Progenitor cell of endocrine pancreas (in vitro differentiated cells): ENCODE measurements around the gene LRRC38. TPM values are rescaled to one million over a fixed set of nuclear protein-coding genes. Genes with fewer than 3 reads are reported as not detected.
"Not testable (repeated sequence)": the region's sequence is repeated elsewhere in the genome, so short reads cannot be mapped to it uniquely, and the experiment has no call there.

Experiments used
- DNase-seq: peaks from one replicate; pipeline ENCODE4 v3.0.0; 2021; ENCODE audit warnings: low spot score; ENCODE audit not compliant: unreplicated experiment
- H3K27ac Mint-ChIP-seq: 2 replicates; pipeline ENCODE4 v1.8.0; 2021; ENCODE audit warnings: mild to moderate bottlenecking, moderate library complexity, mixed read lengths
- H3K27me3 Mint-ChIP-seq: 2 replicates; pipeline ENCODE4 v1.8.0; 2021; ENCODE audit warnings: mixed read lengths
- H3K36me3 Mint-ChIP-seq: 2 replicates; pipeline ENCODE4 v1.8.0; 2022; ENCODE audit warnings: mixed read lengths; ENCODE audit not compliant: insufficient read depth
- H3K4me1 Mint-ChIP-seq: 2 replicates; pipeline ENCODE4 v1.8.0; 2021; ENCODE audit warnings: low read depth, mixed read lengths
- H3K4me3 Mint-ChIP-seq: 2 replicates; pipeline ENCODE4 v1.8.0; 2021; ENCODE audit warnings: low read depth, mild to moderate bottlenecking, moderate library complexity, mixed read lengths
- H3K9me3 Mint-ChIP-seq: 2 replicates; pipeline ENCODE4 v1.8.0; 2021; ENCODE audit warnings: low read depth, mixed read lengths
- total RNA-seq: library from RNA; stranded (reverse); gene quantifications from 2 replicates; pipeline ENCODE4 v1.2.1, GENCODE V29; 2021
- TF ChIP-seq, protein P1 (sequence below): fragments of 200-600 bp; sonication (generic); IDR thresholded peaks from one replicate; pipeline ENCODE4 v1.5.0; 2021; ENCODE audit warnings: antibody characterized with exemption, mild to moderate bottlenecking; ENCODE audit not compliant: unreplicated experiment

Gene LRRC38
- total RNA-seq, 1 donor from 2014 or later: not detected

DNA sequence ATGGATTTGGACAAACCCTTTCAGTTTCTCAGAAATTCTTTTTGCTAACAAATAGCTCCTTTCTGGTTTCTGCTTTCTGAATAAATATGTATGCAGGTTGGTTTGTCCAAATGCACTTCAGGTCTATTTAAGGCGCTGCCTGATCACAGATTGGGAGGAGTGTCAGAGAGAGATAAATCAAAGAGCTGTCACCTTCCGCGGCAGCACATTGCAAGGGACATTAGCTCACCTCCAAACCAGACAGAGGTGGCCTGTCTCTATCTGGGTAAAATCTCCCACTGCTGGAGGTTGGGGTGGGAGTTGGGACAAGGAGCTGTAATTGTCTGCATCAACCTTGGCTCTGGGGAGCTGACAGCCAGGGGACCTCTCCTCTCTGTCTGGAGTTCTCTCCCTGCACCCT lies 78.3 kb downstream of the LRRC38 start:
- TF ChIP-seq, protein P1, sequence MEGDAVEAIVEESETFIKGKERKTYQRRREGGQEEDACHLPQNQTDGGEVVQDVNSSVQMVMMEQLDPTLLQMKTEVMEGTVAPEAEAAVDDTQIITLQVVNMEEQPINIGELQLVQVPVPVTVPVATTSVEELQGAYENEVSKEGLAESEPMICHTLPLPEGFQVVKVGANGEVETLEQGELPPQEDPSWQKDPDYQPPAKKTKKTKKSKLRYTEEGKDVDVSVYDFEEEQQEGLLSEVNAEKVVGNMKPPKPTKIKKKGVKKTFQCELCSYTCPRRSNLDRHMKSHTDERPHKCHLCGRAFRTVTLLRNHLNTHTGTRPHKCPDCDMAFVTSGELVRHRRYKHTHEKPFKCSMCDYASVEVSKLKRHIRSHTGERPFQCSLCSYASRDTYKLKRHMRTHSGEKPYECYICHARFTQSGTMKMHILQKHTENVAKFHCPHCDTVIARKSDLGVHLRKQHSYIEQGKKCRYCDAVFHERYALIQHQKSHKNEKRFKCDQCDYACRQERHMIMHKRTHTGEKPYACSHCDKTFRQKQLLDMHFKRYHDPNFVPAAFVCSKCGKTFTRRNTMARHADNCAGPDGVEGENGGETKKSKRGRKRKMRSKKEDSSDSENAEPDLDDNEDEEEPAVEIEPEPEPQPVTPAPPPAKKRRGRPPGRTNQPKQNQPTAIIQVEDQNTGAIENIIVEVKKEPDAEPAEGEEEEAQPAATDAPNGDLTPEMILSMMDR: no peak
- Mint-ChIP-seq H3K4me3 (no peak overlapping the region), H3K27me3 (no peaks in the 10 kb centered on the region), H3K4me1 (no peaks in the 10 kb centered on the region), H3K36me3 (no peaks in the 10 kb centered on the region), H3K27ac (no peak overlapping the region), H3K9me3 (peaks cover 41% of the 10 kb centered on the region)
- DNase-seq: no peak

DNA sequence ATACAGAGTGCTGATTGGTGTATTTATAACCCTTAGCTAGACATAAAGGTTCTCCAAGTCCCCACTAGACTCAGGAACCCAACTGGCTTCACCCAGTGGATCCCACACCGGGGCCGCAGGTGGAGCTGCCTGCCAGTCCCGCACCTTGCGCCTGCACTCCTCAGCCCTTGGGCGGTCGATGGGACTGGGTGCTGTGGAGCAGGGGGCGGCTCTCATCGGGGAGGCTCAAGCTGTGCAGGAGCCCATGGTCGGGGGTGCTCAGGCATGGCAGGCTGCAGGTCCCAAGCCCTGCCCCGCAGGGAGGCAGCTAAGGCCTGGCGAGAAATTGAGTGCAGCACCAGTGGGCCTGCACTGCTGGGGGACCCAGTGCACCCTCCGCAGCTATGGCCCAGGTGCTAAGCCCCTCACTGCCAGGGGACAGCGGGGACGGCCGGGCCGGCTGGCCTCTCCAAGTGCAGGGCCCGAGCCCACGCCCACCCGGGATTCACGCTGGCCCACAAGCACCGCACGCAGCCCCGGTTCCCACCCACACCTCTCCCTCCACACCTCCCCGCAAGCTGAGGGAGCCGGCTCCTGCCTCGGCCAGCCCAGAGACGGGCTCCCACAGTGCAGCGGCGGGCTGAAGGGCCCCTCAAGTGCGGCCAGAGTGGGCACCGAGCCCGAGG lies 80.0 kb downstream of the LRRC38 start:
- DNase-seq, H3K4me3 Mint-ChIP-seq, H3K27me3 Mint-ChIP-seq, H3K27ac Mint-ChIP-seq, H3K36me3 Mint-ChIP-seq, H3K4me1 Mint-ChIP-seq: not testable (repeated sequence)
- H3K9me3 Mint-ChIP-seq: peaks cover 49% of the 10 kb centered on the region

DNA sequence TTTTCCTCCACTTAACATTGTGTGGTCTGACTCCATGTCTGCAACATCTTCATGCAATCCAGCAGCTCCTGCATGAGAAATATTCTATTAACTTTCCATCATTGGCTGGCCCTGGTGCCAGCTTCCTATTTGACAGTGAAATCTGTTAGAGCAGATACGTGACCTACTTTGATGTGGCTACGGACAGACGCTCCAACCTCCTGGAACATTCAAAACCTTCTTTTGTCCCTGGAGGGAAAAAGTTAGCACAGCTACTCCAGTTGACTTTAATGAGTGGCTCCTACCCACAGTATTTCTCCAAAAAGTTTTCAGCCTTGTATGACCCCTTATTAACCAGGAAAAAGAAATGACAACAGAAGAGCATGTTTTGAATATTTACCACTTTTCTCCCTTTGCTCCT lies 81.6 kb downstream of the LRRC38 start:
- H3K9me3 Mint-ChIP-seq: peaks cover 40% of the 10 kb centered on the region
- no peak for DNase-seq
- H3K4me3 Mint-ChIP-seq: no peak overlapping the region
- H3K36me3 Mint-ChIP-seq: no peaks in the 10 kb centered on the region
- TF ChIP-seq, protein P1: no peak
- H3K27me3 Mint-ChIP-seq: no peaks in the 10 kb centered on the region
- H3K4me1 Mint-ChIP-seq: no peaks in the 10 kb centered on the region
- no peak overlapping the region for H3K27ac Mint-ChIP-seq

DNA sequence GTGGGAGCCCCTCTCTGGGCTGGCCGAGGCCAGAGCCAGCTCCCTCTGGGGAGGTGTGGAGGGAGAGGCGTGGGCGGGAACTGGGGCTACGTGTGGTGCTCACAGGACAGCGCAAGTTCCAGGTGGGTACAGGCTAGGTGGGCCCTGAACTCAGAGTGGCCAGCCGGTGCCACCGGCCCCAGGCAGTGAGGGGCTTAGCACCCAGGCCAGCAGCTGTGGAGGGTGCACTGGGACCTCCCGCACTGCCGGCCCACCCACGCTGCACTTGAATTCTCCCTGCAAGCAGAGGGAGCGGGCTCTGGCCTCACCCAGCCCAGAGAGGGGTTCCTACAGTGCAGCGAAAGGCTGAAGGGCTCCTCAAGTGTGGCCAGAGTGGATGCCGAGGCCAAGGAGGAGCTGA lies 83.3 kb downstream of the LRRC38 start:
- H3K27ac Mint-ChIP-seq: no peak overlapping the region
- no peak for DNase-seq
- peaks cover 35% of the 10 kb centered on the region for H3K9me3 Mint-ChIP-seq
- H3K36me3 Mint-ChIP-seq: no peaks in the 10 kb centered on the region
- H3K27me3 Mint-ChIP-seq: no peaks in the 10 kb centered on the region
- TF ChIP-seq, protein P1: no peak
- H3K4me3 Mint-ChIP-seq: no peak overlapping the region
- H3K4me1 Mint-ChIP-seq: no peaks in the 10 kb centered on the region

Other genes with a start within 250 kb of the LRRC38 start
- gene PRAMEF8, start 228.9 kb downstream of the LRRC38 start, total RNA-seq: not detected in 2 replicates
- gene PRAMEF33, start 210.5 kb downstream of the LRRC38 start, total RNA-seq: not detected in 2 replicates
- gene PRAMEF15, start 198.4 kb downstream of the LRRC38 start, total RNA-seq: not detected in 2 replicates
- gene PRAMEF14, start 166.9 kb downstream of the LRRC38 start, total RNA-seq: not detected in 2 replicates
- not detected in 2 replicates for gene PRAMEF19, start 142.1 kb downstream of the LRRC38 start, total RNA-seq
- gene PRAMEF17, start 124.4 kb downstream of the LRRC38 start, total RNA-seq: not detected in 2 replicates
- gene PRAMEF20, start 103.6 kb downstream of the LRRC38 start, total RNA-seq: not detected in 2 replicates
- gene PDPN, start 69.8 kb upstream of the LRRC38 start, total RNA-seq: 9.5 and 13.9 TPM in 2 replicates
- 44.3 and 47.7 TPM in 2 replicates for gene PRDM2, start 186.2 kb upstream of the LRRC38 start, total RNA-seq